ENCODE data around the gene PCID2.

Gene PCID2

DNA sequence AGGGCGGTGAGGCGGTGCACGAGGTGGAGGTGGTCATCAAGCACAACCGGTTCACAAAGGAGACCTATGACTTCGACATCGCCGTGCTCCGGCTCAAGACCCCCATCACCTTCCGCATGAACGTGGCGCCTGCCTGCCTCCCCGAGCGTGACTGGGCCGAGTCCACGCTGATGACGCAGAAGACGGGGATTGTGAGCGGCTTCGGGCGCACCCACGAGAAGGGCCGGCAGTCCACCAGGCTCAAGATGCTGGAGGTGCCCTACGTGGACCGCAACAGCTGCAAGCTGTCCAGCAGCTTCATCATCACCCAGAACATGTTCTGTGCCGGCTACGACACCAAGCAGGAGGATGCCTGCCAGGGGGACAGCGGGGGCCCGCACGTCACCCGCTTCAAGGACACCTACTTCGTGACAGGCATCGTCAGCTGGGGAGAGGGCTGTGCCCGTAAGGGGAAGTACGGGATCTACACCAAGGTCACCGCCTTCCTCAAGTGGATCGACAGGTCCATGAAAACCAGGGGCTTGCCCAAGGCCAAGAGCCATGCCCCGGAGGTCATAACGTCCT is 59.4 kb downstream of the PCID2 start:
- POLR2A ChIA-PET (ENCODE audit: low non-redundant PET), result no interaction called here
- no peak for DNase-seq (ENCODE audit: low spot score)
- CTCF ChIA-PET, result no interaction called here
- no peak overlapping the region for H3K27ac ChIP-seq
- TF ChIP-seq, protein P1, sequence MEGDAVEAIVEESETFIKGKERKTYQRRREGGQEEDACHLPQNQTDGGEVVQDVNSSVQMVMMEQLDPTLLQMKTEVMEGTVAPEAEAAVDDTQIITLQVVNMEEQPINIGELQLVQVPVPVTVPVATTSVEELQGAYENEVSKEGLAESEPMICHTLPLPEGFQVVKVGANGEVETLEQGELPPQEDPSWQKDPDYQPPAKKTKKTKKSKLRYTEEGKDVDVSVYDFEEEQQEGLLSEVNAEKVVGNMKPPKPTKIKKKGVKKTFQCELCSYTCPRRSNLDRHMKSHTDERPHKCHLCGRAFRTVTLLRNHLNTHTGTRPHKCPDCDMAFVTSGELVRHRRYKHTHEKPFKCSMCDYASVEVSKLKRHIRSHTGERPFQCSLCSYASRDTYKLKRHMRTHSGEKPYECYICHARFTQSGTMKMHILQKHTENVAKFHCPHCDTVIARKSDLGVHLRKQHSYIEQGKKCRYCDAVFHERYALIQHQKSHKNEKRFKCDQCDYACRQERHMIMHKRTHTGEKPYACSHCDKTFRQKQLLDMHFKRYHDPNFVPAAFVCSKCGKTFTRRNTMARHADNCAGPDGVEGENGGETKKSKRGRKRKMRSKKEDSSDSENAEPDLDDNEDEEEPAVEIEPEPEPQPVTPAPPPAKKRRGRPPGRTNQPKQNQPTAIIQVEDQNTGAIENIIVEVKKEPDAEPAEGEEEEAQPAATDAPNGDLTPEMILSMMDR (conservative IDR thresholded peaks at IDR 0.05; ENCODE audit: low read depth), result no peak

DNA sequence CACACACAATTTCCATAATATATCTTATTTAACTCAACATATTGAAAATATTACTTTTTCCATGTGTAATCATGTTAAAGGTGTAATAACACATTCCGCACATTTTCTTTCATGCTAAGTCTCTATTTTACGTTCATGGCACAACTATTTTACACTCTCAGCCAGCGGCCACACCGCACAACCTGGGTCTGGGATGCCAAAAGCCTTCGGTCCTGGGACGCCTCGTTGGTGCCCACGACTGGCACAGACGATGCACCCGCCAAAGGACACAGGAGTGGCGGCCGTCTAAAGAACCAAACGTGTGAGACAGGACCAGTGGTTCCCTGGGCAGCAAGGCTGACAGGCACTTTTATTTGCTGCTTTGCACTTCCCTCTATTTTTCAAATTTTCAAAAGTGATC is 60.1 kb downstream of the PCID2 start:
- ChIA-PET CTCF (interaction anchor here (0.6 kb wide), 1 partner anchor 113 kb away, joined by 3 read pairs; no protein-coding TSS in a partner anchor), POLR2A (ENCODE audit: low non-redundant PET) (no interaction called here)
- H3K27ac ChIP-seq, result no peak overlapping the region
- TF ChIP-seq, protein P1 (conservative IDR thresholded peaks at IDR 0.05; ENCODE audit: low read depth), result no peak
- no peak for DNase-seq (ENCODE audit: low spot score)

DNA sequence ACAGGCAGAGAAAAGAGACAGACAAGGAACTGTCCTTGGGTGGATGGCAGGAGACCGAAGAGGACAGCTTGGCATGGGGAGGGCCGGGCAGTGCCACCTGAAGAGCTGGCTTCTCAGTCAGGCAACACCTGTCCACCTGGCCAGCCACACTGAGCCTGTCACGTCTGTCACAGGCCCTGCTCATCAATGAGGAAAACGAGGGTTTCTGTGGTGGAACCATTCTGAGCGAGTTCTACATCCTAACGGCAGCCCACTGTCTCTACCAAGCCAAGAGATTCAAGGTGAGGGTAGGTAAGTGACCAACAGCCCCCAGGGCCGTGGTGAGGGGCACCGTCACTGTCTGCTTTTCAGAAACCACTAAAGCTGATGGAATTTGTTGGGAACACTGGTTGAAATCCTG is 61.3 kb downstream of the PCID2 start:
- CTCF ChIA-PET, result no interaction called here
- no peak overlapping the region for H3K27ac ChIP-seq
- DNase-seq (ENCODE audit: low spot score), result no peak
- POLR2A ChIA-PET (ENCODE audit: low non-redundant PET), result no interaction called here
- TF ChIP-seq, protein P1 (conservative IDR thresholded peaks at IDR 0.05; ENCODE audit: low read depth), result no peak

DNA sequence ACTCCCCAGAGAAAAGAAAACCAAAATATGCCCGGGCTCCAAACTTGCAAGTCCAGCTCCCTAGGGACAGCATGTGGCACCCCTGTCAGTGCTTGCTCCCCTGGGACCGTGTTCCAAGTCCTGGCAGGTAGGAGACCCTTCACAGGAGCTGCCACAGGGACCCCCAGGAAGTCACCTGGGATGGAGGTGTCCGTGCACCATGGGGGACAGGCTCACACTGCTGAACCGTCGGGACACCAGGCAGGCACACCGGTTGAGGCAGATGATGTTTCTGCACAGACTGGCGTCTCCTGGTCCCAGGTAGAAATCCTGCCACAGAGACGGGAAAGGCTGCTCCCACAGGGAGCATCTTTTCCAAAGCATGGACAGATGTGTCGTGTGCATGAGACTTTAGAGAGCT is 61.7 kb downstream of the PCID2 start:
- TF ChIP-seq, protein P1 (conservative IDR thresholded peaks at IDR 0.05; ENCODE audit: low read depth), result no peak
- POLR2A ChIA-PET (ENCODE audit: low non-redundant PET), result no interaction called here
- no peak overlapping the region for H3K27ac ChIP-seq
- CTCF ChIA-PET, result no interaction called here
- no peak for DNase-seq (ENCODE audit: low spot score)

DNA sequence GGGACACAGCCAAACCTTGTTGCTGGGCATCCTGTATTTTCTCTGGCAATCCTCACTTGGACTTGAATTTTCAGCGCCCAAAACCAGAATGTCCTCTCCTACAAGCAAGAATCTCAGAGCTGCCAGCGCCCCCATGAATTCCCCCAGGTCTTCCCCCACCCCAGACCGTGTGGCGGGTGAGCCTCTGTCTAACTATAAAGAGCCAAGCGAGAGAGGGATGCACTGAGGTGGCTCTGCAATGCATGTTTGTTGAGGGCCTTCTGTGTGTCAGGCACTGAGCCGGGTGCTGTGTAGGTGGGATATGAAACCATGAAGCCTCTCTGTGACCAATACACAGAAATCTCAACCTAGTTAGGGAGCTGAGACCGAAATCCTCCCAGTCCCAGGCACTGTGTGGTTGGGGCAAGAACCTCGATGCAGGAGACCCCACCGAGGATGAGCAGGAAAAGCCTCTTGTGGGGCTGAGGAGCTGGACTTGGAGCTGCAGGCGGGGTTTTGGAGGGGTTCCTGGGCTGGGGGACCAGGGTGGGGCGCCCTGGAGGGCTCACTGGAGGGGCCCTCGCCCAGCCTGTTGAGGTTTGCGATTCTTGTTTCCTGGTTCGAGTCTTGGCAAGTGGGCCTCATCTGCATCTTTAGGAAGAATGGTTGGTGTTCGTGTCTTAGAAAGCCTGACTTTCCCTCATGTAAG is 62.4 kb downstream of the PCID2 start:
- CTCF ChIA-PET, result no interaction called here
- no peak for DNase-seq (ENCODE audit: low spot score)
- H3K27ac ChIP-seq, result no peak overlapping the region
- POLR2A ChIA-PET (ENCODE audit: low non-redundant PET), result no interaction called here
- TF ChIP-seq, protein P1 (conservative IDR thresholded peaks at IDR 0.05; ENCODE audit: low read depth), result no peak

DNA sequence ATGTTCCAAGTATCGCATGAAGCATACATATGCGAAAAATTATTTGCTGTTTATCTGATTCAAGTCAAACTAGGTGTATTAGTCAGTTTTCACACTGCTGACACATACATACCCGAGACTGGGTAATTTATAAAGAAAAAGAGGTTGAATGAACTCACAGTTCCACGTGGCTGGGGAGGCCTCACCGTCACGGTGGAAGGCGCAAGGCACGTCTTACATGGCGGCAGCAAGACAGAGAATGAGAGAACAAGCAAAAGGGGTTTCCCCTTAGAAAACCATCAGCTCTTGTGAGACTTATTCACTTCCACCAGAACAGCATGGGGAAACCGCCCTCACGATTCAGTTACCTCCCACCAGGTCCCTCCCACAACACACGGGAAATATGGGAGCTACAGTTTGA is 63.0 kb downstream of the PCID2 start:
- TF ChIP-seq, protein P1 (conservative IDR thresholded peaks at IDR 0.05; ENCODE audit: low read depth), result no peak
- DNase-seq (ENCODE audit: low spot score), result no peak
- CTCF ChIA-PET, result no interaction called here
- no peak overlapping the region for H3K27ac ChIP-seq
- POLR2A ChIA-PET (ENCODE audit: low non-redundant PET), result no interaction called here

Measured in RWPE1 (cell line).